K562 (cell line): ENCODE data around the gene DNALI1. TPM values are rescaled to one million over a fixed set of nuclear protein-coding genes. Genes with fewer than 3 reads are reported as not detected.
A peak's percentile ranks its signal among the peaks of the same experiment; 100 is the strongest.

ENCODE experiments used
- E2F3 ChIP-seq: fragments of 250-450 bp; sonication (Bioruptor Pico); IDR thresholded peaks from 2 replicates; pipeline ENCODE4 v1.4.0; 2020; ENCODE audit warnings: mild to moderate bottlenecking
- JUND ChIP-seq, 2 experiments: IDR thresholded peaks; 2 replicates in 1 of 2; 3 replicates in 1 of 2; pipeline ENCODE4 v1.6.1; 2011; ENCODE audit warnings: borderline replicate concordance in 2 of 2, low read depth in 2 of 2, low read length in 2 of 2, improper control_type of control experiment in 1 of 2, missing biosample characterization in 1 of 2, missing genetic modification characterization in 1 of 2, missing genetic modification reagents in 1 of 2
- LARP7 ChIP-seq: fragments of 450-650 bp; IDR thresholded peaks from 2 replicates; pipeline ENCODE4 v1.6.1; 2016
- MTA2 ChIP-seq: fragments of 450-650 bp; IDR thresholded peaks from 2 replicates; pipeline ENCODE4 v1.6.1; 2016; ENCODE audit warnings: low read depth
- ZNF12 ChIP-seq: sonication (generic); formaldehyde crosslinking; IDR thresholded peaks from 2 replicates; pipeline ENCODE4 v1.4.0; 2020; ENCODE audit warnings: mild to moderate bottlenecking, missing genetic modification reagents
- polyA plus RNA-seq, 8 experiments: library from polyadenylated mRNA; depleted of rRNA in 4 of 8; stranded (reverse) in 5 of 8; unstranded in 3 of 8; fragments of >200 nt; fragmentation: Nextera tagmentation in 2 of 8; fragmentation: Illumina TruSeq in 1 of 8; extraction: Ambion mirVana in 2 of 8; extraction: Trizol in 1 of 8; gene quantifications; 2 replicates each; pipeline versions ENCODE4 v1.2.1 to v1.2.3, GENCODE V29; 2011 to 2014; ENCODE audit warnings: inconsistent platforms in 1 of 8, missing spikeins in 1 of 8
- total RNA-seq, 7 experiments: library from RNA; depleted of rRNA in 6 of 7; stranded (reverse); fragments of >200 nt in 6 of 7; fragmentation: Illumina TruSeq in 2 of 7; extraction: Trizol in 2 of 7; gene quantifications; 2 replicates each; pipeline versions ENCODE4 v1.2.1 to v1.2.3, GENCODE V29; 2011 to 2021; ENCODE audit warnings: low replicate concordance in 1 of 7
- TF ChIP-seq, protein P1 (sequence below), 2 experiments: fragments of 450-650 bp; IDR thresholded peaks; 2 replicates each; pipeline ENCODE4 v1.6.1; 2016
- TF ChIP-seq, protein P2 (sequence below): fragments of 200-600 bp; sonication (generic); IDR thresholded peaks from one replicate; pipeline ENCODE4 v1.6.1; 2012; ENCODE audit warnings: mild to moderate bottlenecking, low read depth, low read length, inconsistent platforms
- TF ChIP-seq, protein P3 (sequence below): fragments of 250-450 bp; sonication (Bioruptor Pico); IDR thresholded peaks from 2 replicates; pipeline ENCODE4 v1.5.1; 2021; ENCODE audit warnings: mild to moderate bottlenecking
- TF ChIP-seq, protein P4 (sequence below): sonication (generic); formaldehyde crosslinking; IDR thresholded peaks from 2 replicates; pipeline ENCODE4 v1.9.0; 2022; ENCODE audit warnings: mild to moderate bottlenecking, missing genetic modification reagents

The DNALI1 gene
- total and polyA plus RNA-seq, 9 of the 15 experiments (the other 6 are each of a cell fraction or from before 2014, with no cell fraction given), result 0.87 to 5.6 (median 1.2) TPM

DNA sequence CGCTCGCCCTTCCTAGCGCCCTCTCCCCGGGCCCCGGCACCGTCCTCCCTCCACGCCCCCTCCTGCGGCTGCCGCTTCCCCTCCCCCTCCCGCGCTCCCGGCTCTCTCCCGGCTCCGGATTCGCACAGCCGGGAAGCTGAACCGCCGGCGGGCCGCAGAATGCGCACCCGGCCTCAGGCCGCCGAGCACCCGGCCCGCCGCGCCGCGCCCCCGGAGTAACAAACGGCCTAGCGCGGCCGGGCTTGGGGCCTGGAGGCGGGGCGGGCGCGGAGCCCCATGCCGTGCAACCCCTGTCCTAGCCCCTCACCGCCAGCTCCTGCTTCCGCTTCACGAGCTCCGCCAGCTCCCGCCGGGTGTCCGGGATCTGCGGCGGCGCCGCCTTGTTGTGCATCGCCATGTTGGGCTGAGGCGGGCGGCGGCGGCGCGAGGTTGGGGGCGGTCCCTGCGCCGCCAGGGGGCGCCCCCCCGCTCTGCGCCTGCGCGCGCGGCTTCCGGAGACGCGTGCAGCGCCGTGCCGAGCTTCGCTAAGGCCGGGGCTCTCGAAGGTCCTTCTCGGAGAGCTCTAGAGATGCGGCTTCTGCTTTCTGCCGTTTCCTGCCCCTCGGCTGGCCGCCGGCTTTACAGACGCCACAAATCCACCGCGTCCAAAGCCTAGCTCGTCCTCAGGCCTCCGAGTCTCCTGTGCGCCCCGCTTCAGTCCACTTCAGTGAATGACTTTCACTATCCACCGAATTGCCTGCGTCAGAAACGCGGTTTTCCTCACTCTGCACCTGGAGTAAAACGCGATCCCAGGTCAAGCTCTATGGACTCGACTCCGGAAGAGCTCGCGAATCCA is 42.2 kb upstream of the DNALI1 start, which contains the start of gene MEAF6 (continued):
- TF ChIP-seq LARP7, result no peak
- TF ChIP-seq ZNF12 (CRISPR knock-in tag), result no peak; the same call in none of the 2 replicates
- TF ChIP-seq, protein P1, sequence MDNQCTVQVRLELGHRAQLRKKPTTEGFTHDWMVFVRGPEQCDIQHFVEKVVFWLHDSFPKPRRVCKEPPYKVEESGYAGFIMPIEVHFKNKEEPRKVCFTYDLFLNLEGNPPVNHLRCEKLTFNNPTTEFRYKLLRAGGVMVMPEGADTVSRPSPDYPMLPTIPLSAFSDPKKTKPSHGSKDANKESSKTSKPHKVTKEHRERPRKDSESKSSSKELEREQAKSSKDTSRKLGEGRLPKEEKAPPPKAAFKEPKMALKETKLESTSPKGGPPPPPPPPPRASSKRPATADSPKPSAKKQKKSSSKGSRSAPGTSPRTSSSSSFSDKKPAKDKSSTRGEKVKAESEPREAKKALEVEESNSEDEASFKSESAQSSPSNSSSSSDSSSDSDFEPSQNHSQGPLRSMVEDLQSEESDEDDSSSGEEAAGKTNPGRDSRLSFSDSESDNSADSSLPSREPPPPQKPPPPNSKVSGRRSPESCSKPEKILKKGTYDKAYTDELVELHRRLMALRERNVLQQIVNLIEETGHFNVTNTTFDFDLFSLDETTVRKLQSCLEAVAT (IDR thresholded peaks at IDR 0.05), result peak in 1 of 2 experiments; percentile 90; a peak in 2 of 4 replicates
- TF ChIP-seq, protein P2, sequence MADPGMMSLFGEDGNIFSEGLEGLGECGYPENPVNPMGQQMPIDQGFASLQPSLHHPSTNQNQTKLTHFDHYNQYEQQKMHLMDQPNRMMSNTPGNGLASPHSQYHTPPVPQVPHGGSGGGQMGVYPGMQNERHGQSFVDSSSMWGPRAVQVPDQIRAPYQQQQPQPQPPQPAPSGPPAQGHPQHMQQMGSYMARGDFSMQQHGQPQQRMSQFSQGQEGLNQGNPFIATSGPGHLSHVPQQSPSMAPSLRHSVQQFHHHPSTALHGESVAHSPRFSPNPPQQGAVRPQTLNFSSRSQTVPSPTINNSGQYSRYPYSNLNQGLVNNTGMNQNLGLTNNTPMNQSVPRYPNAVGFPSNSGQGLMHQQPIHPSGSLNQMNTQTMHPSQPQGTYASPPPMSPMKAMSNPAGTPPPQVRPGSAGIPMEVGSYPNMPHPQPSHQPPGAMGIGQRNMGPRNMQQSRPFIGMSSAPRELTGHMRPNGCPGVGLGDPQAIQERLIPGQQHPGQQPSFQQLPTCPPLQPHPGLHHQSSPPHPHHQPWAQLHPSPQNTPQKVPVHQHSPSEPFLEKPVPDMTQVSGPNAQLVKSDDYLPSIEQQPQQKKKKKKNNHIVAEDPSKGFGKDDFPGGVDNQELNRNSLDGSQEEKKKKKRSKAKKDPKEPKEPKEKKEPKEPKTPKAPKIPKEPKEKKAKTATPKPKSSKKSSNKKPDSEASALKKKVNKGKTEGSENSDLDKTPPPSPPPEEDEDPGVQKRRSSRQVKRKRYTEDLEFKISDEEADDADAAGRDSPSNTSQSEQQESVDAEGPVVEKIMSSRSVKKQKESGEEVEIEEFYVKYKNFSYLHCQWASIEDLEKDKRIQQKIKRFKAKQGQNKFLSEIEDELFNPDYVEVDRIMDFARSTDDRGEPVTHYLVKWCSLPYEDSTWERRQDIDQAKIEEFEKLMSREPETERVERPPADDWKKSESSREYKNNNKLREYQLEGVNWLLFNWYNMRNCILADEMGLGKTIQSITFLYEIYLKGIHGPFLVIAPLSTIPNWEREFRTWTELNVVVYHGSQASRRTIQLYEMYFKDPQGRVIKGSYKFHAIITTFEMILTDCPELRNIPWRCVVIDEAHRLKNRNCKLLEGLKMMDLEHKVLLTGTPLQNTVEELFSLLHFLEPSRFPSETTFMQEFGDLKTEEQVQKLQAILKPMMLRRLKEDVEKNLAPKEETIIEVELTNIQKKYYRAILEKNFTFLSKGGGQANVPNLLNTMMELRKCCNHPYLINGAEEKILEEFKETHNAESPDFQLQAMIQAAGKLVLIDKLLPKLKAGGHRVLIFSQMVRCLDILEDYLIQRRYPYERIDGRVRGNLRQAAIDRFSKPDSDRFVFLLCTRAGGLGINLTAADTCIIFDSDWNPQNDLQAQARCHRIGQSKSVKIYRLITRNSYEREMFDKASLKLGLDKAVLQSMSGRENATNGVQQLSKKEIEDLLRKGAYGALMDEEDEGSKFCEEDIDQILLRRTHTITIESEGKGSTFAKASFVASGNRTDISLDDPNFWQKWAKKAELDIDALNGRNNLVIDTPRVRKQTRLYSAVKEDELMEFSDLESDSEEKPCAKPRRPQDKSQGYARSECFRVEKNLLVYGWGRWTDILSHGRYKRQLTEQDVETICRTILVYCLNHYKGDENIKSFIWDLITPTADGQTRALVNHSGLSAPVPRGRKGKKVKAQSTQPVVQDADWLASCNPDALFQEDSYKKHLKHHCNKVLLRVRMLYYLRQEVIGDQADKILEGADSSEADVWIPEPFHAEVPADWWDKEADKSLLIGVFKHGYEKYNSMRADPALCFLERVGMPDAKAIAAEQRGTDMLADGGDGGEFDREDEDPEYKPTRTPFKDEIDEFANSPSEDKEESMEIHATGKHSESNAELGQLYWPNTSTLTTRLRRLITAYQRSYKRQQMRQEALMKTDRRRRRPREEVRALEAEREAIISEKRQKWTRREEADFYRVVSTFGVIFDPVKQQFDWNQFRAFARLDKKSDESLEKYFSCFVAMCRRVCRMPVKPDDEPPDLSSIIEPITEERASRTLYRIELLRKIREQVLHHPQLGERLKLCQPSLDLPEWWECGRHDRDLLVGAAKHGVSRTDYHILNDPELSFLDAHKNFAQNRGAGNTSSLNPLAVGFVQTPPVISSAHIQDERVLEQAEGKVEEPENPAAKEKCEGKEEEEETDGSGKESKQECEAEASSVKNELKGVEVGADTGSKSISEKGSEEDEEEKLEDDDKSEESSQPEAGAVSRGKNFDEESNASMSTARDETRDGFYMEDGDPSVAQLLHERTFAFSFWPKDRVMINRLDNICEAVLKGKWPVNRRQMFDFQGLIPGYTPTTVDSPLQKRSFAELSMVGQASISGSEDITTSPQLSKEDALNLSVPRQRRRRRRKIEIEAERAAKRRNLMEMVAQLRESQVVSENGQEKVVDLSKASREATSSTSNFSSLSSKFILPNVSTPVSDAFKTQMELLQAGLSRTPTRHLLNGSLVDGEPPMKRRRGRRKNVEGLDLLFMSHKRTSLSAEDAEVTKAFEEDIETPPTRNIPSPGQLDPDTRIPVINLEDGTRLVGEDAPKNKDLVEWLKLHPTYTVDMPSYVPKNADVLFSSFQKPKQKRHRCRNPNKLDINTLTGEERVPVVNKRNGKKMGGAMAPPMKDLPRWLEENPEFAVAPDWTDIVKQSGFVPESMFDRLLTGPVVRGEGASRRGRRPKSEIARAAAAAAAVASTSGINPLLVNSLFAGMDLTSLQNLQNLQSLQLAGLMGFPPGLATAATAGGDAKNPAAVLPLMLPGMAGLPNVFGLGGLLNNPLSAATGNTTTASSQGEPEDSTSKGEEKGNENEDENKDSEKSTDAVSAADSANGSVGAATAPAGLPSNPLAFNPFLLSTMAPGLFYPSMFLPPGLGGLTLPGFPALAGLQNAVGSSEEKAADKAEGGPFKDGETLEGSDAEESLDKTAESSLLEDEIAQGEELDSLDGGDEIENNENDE, result no peak
- 0 out of 2 replicates have a peak, but pooled peaks have one; percentile 27 for TF ChIP-seq E2F3 (CRISPR knock-in tag)
- TF ChIP-seq, protein P3, sequence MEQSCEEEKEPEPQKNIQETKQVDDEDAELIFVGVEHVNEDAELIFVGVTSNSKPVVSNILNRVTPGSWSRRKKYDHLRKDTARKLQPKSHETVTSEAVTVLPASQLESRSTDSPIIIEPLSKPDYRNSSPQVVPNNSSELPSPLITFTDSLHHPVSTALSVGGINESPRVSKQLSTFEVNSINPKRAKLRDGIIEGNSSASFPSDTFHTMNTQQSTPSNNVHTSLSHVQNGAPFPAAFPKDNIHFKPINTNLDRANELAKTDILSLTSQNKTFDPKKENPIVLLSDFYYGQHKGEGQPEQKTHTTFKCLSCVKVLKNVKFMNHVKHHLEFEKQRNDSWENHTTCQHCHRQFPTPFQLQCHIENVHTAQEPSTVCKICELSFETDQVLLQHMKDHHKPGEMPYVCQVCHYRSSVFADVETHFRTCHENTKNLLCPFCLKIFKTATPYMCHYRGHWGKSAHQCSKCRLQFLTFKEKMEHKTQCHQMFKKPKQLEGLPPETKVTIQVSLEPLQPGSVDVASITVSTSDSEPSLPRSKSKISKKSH (CRISPR knock-in tag), result no peak
- TF ChIP-seq JUND (IDR thresholded peaks at IDR 0.05; ENCODE audit: borderline replicate concordance, low read depth, low read length), result peak; percentile 39; the same call in 1 of the 2 replicates
- no peak; the same call in 2 of the 3 replicates for TF ChIP-seq JUND (tag; IDR thresholded peaks at IDR 0.05; ENCODE audit: borderline replicate concordance, low read depth, low read length)
- TF ChIP-seq MTA2, result no peak
- TF ChIP-seq, protein P4, sequence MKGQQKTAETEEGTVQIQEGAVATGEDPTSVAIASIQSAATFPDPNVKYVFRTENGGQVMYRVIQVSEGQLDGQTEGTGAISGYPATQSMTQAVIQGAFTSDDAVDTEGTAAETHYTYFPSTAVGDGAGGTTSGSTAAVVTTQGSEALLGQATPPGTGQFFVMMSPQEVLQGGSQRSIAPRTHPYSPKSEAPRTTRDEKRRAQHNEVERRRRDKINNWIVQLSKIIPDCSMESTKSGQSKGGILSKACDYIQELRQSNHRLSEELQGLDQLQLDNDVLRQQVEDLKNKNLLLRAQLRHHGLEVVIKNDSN (CRISPR knock-in tag), result no peak
